Panc1 (cell line): ENCODE results near the gene PDE11A.

Source experiments
- POLR2AphosphoS5 ChIP-seq: IDR thresholded peaks from 2 replicates; pipeline ENCODE4 v1.6.1; 2012; ENCODE audit warnings: mild to moderate bottlenecking, low read depth, low read length, moderate library complexity
- SIN3A ChIP-seq: IDR thresholded peaks from 2 replicates; pipeline ENCODE4 v1.6.1; 2012; ENCODE audit warnings: low read depth, mild to moderate bottlenecking, low read length, moderate library complexity, borderline replicate concordance; ENCODE audit not compliant: insufficient read depth
- TCF7L2 ChIP-seq: IDR thresholded peaks from 2 replicates; pipeline ENCODE4 v1.6.1; 2011; ENCODE audit warnings: mild to moderate bottlenecking, low read depth, low read length, inconsistent platforms
- TF ChIP-seq, protein P1 (sequence below): fragments of 450-650 bp; IDR thresholded peaks from 2 replicates; pipeline ENCODE4 v1.5.1; 2017; ENCODE audit warnings: mild to moderate bottlenecking
- TF ChIP-seq, protein P2 (sequence below), 2 experiments: IDR thresholded peaks; 2 replicates each; pipeline ENCODE4 v1.6.1; 2011 to 2012; ENCODE audit warnings: low read depth in 2 of 2, control low read depth in 1 of 2, low read length in 1 of 2, mild to moderate bottlenecking in 1 of 2, moderate library complexity in 1 of 2; ENCODE audit not compliant: insufficient read depth in 1 of 2

DNA sequence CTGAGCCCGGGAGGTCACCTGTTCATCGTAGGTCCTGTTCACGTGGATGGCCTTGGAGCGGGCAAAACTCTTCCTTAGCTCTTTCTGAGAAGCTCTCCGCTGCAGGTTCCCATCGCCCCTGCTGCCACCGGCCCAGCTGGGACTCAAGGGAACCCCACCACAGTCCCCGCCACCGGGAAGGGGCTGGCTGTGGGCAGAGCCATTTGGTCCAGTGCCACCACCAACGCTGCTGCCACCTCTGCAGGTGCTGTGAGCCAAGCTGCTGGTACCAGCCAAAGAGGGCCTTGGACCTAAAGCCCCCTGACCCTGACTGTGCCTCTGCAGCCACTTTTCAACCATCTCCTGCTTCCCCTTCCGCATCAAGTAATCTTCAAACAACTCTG, 586 bp downstream of the PDE11A start:
- TF ChIP-seq POLR2AphosphoS5 (no peak), SIN3A (no peak), TCF7L2 (no peak)
- TF ChIP-seq, protein P1, sequence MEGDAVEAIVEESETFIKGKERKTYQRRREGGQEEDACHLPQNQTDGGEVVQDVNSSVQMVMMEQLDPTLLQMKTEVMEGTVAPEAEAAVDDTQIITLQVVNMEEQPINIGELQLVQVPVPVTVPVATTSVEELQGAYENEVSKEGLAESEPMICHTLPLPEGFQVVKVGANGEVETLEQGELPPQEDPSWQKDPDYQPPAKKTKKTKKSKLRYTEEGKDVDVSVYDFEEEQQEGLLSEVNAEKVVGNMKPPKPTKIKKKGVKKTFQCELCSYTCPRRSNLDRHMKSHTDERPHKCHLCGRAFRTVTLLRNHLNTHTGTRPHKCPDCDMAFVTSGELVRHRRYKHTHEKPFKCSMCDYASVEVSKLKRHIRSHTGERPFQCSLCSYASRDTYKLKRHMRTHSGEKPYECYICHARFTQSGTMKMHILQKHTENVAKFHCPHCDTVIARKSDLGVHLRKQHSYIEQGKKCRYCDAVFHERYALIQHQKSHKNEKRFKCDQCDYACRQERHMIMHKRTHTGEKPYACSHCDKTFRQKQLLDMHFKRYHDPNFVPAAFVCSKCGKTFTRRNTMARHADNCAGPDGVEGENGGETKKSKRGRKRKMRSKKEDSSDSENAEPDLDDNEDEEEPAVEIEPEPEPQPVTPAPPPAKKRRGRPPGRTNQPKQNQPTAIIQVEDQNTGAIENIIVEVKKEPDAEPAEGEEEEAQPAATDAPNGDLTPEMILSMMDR = no peak
- TF ChIP-seq, protein P2, sequence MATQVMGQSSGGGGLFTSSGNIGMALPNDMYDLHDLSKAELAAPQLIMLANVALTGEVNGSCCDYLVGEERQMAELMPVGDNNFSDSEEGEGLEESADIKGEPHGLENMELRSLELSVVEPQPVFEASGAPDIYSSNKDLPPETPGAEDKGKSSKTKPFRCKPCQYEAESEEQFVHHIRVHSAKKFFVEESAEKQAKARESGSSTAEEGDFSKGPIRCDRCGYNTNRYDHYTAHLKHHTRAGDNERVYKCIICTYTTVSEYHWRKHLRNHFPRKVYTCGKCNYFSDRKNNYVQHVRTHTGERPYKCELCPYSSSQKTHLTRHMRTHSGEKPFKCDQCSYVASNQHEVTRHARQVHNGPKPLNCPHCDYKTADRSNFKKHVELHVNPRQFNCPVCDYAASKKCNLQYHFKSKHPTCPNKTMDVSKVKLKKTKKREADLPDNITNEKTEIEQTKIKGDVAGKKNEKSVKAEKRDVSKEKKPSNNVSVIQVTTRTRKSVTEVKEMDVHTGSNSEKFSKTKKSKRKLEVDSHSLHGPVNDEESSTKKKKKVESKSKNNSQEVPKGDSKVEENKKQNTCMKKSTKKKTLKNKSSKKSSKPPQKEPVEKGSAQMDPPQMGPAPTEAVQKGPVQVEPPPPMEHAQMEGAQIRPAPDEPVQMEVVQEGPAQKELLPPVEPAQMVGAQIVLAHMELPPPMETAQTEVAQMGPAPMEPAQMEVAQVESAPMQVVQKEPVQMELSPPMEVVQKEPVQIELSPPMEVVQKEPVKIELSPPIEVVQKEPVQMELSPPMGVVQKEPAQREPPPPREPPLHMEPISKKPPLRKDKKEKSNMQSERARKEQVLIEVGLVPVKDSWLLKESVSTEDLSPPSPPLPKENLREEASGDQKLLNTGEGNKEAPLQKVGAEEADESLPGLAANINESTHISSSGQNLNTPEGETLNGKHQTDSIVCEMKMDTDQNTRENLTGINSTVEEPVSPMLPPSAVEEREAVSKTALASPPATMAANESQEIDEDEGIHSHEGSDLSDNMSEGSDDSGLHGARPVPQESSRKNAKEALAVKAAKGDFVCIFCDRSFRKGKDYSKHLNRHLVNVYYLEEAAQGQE (IDR thresholded peaks at IDR 0.05; ENCODE audit: insufficient read depth in 1 of 2, low read depth in 2 of 2, low read length in 1 of 2) = no peak
